Left lobe of liver (tissue), 2 donors: ENCODE results near the gene PLCB1. TPM values are rescaled to one million over a fixed set of nuclear protein-coding genes. Genes with fewer than 3 reads are reported as not detected.

Source experiments
- ATAC-seq: fragments of 200-7000 bp; cut with Tn5 transposase; one replicate; pipeline ENCODE4 v1.9.1; 2020; ENCODE audit warnings: mild to moderate bottlenecking, moderate library complexity
- DNase-seq: peaks from one replicate; pipeline ENCODE4 v3.0.0-alpha.2; 2020; ENCODE audit warnings: low spot score
- total RNA-seq: library from RNA; stranded (reverse); gene quantifications from one replicate; pipeline ENCODE4 v1.2.1, GENCODE V29; 2021
- donor health status: DM: no; HTN: no; CAD: no; lungs with moderate emphysema.
- donor health status: DM: no; HTN: yes; CAD: no.

The PLCB1 gene
- total RNA-seq, 1 donor from 2014 or later, result 3.9 TPM

DNA sequence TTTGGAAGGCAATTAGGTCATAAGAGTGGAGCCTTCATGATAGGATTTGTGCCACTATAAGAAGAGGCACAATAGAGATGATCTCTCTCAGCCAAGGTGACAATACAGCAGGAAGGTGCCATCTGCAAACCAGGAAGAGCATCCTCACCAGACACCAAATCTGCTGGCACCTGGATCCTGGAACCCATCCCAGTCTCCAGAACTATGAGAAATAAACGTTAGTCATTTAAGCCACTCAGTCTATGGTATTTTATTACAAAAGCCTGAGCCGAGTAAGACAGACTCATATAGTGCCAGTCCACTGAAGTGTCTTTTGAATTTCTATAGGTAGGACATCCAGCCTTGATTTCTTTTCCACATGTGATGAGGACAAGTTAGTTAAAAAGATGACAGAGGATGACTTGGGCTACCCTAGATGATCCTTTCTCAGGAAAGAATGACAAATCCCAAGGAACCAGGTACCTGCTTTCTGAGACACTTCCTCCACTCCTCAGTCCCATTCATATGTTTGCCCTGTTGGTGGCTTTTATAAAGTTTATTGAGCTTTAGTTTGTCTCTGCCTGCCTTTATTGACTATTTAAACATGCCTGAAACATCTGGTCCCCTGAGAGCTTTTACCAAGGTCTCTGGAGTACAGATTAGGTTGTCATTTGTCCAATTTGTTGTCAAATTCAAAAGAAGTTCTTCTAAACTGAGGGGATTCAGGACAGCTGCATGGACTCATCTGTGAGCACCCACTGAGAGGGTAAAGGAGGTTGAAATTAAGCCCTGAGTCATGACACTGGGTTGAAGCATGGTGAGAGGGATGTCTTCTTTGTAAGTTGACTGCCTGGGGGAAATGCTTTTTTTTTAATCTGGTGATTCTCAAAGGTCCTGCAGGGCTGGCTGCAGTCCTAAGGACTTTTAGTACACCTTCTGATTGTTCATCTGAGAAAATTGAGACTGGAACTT lies 771.9 kb downstream of the PLCB1 start:
- ATAC-seq (no peak), DNase-seq (no peak)

DNA sequence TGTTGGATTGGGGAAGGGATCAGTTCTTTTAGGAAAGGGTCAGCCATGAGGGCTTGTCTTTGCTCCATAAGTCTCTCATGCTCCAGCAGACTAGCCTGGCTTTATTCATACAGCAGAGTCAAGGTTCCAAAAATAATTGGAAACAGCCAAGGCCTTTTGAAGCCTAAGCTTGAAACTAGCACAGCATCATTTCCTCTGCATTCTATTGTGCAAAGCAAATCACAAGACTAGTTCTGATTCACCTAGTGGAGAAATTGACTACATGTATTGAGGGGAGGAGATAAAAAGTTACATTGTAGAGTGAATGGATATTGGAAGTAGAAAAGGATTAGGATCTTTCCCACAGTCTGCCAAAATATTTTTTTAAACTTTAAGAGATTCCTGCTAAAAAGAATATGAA lies 777.5 kb downstream of the PLCB1 start:
- DNase-seq (no peak), ATAC-seq (no peak)

DNA sequence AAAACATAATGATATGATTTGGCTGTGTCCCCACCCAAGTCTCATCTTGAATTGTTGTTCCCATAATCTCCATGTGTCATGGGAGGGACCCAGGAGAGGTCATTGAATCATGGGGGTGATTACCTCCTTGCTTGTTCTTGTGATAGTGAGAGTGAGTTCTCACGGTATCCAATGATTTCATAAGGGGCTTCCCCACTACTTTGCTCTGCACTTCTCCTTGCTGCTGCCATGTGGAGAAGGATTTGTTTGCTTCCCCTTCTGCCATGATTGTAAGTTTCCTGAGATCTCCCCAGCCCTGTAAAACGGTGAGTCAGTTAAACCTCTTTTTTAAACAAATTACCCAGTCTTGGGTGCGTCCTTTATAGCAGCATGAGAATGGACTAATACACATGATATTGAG lies 780.0 kb downstream of the PLCB1 start:
- DNase-seq (no peak), ATAC-seq (no peak)

DNA sequence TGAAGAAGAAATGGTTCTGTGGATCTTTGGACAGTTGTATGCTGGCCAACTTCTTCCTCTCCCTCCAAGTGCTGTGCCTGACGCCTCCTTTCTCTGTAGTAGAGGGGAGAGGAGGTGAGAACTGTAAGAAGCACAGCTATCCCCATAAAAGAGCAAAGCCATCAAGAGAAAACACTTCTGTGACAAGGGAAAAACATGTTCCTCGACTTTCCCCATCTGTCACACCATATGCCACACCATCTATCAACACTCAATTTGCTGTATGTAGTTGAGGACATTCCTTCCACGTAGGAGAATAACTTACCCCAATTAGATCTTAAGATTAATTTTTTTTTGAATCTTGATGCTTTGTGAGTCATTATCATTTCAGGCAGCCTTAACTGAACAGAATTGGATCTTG lies 780.7 kb downstream of the PLCB1 start:
- DNase-seq (no peak), ATAC-seq (no peak)

DNA sequence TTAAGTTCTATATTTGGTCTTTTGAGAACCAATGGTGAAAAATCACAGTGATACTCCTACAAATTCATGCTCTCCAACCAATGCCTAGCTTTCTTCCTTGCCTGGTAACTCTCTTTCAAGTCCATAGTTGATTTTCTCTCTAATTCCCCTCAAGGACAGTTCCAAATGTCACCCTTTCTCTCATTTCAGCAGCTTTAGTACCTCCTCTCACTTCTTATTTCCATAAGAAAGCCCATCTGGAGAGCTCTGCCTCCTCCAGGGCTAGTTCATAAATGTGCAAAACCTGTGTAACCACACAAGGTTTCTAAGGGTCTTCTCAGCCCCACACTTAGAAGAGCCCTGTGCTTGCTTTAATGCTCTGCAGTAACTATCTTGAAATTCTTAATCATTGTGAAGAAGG lies 781.4 kb downstream of the PLCB1 start:
- no peak for DNase-seq
- no peak for ATAC-seq

DNA sequence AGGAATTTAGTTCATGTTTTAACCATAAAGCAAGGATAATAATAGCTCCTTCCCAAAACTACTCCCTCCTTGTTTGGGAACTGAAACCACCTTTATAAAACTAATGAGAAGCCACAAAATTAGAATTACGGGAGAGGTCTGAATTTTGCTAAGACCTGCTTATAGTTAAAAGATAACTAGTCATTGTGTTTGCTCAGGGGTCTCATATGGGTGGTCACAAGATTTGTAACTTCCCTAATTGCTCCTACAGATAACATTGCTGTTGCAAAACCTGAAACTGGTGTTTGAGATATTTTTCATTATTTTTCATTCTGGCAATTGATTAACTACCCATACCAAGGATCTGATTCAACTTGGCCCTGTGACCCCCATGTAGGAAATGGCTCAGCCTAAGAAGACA lies 782.4 kb downstream of the PLCB1 start:
- no peak for DNase-seq
- ATAC-seq, result no peak

DNA sequence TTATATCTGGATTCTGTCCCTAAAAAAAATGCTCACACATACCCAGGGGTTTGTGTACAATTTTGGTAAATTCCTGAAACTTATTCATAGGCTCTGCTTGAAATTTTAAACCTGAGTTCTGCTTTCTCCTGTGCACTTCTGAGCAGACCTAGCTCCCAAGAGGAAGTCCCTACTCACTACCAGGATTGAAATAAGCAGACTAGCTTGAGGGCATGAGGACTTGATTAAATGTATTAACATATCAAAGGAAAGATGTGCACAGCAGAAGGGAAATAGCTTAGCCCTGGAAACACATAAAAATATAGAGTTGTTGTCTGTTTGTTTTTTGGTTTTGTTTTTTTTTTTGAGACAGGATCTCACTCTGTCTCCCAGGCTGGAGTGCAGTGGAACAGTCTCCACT lies 785.0 kb downstream of the PLCB1 start:
- no peak for ATAC-seq
- no peak for DNase-seq

DNA sequence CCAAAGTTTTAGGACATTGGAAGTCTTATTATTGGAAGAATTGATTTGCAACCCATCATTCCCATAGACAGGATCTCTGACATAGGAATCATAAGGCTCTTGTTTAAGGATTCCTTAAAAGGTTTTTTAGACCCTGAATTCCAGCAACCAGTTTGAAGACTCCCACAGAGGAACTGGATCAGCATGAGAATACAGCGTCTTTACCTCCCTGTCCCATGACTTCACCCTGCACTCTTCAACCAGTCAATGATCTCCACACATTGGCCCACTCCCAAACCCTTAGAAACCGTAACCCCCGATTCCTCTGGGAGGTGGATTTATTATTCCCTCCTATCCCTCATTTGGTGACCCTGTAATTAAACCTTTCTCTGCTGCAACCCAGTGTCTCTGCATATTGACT lies 786.1 kb downstream of the PLCB1 start:
- DNase-seq (no peak), ATAC-seq (no peak)

DNA sequence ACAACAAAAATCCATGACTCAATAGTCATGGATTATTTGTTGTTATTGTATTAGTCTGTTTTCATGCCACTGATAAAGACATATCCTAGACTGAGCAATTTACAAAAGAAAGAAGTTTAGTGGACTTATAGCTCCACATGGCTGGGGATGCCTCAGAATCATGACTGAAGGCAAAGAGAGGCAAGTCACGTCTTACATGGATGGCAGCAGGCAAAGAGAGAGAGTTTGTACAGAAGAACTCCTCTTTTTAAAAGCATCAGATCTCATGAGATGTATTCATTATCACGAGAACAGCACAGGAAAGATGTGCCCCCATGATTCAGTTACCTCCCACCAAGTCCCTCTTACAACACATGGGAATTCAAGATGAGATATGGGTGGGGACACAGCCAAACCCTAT lies 792.5 kb downstream of the PLCB1 start:
- DNase-seq (no peak), ATAC-seq (no peak)

DNA sequence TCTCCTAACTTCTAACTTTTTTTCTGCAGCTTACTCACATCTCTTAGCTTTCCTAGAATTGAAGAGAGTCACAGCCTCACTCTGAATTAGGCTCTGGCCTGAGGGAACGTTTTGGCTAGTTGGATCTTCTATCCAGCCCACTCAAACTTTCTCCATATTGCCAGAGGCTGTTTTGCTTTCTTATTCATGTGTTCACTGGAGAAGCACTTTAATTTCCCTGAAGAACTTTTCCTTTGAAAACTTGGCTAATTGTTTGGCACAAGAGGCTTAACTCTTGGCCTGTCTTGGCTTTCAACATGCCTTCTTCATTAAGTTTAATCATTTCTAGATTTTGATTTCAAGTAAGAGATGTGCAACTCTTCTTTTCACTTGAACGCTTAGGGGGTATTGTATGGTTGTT lies 798.7 kb downstream of the PLCB1 start:
- DNase-seq, result no peak
- ATAC-seq, result no peak

DNA sequence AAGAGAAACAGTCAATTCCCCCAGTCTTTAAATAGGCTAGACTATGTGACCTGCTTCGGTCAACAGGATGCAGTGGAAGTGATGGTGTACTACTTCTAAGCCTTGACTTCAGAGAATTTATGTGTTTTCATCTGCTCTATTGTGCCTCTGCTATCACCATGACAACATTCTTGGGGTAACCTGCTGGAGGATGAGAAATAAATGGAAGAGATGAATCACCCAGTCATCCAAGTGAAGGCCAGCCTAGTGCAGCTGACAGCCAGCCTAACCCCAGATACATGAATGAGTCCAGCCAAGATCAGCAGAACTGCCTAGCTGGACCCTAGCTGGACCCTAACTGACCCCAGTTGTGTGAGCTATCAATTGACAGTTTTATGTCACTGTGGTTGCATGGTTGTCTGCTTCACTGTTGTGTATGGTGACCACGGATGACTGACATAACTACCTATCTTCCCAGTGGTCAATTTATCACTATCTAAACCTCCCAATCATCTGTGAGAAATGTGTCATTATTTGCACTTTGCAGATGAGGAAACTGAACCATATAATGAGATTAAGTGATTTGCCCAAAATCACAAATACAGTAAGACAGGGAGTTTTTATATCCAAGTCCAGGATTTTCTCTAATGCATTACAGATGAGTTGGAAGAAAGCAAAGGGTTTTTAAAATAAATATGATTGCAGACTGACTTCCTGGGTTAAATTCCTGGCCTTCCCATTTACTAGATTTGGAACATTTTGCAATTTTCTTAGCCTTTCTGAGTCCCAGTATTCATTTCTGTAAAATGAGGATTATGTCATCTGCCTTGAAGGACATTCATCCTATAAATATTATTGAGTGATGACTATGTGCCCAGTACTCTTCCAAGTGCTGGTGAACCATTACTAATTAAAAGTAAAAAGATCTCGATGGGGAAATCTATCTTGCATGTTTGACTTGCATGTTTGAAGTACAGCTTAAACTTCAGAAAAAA lies 800.4 kb downstream of the PLCB1 start:
- ATAC-seq, result no peak

DNA sequence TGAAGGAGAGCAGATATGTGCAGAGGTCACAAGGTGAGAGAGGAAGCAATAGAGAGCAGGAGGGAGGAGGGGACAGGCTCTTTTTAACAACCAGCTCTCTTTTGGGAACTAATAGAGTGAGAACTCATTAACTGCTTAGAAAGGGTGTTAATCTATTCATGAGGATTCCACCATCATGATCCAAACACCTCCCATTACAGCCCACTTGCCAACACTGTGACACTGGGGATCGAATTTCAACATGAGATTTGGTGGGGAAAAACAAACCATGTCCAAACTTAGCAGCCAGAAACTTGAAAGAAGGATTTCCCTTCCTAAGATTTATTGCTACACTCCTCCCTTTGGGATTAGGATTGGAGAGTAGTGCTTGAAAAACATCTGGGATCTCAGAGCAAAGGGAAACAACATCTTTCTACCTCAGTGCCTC lies 801.3 kb downstream of the PLCB1 start:
- no peak for DNase-seq
- no peak for ATAC-seq

More for the DNA sequence above, 800.4 kb downstream of the PLCB1 start:
- DNase-seq, result no peak

DNA sequence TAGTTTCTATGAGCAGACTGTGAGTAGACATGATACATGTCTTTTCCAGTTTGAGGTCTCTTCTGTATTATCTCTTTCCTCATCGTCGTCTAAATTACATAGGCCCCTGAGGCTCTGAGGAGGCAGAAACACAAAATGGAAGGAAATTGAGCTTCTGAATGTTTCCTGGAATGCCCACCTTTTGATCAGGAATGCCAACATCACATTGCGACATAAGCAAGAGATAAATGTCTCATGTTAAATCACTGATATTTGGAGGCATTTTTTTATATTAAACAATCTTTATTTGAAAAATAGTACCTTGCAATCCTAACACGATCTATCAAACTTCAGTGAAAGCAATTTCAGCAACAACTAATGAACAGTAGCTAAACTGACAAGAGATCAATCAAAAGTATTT lies 802.3 kb downstream of the PLCB1 start:
- ATAC-seq (no peak), DNase-seq (no peak)

Other genes starting within 250 kb of the PLCB1 start
- 224 TPM for gene HAO1, start 191.8 kb upstream of the PLCB1 start, total RNA-seq
- 30.5 TPM for gene TMX4, start 112.5 kb upstream of the PLCB1 start, total RNA-seq